Stimulated activated CD4-positive, alpha-beta T cell treated with anti-CD3 and anti-CD28 coated beads, Interleukin-12 subunit alpha, Interleukin-12 subunit beta, amount 100 ng/mL, for 48 hours (primary cell): ENCODE measurements around the gene LCAT.

Source experiments
- DNase-seq, 3 donors: peaks; one replicate each; pipeline ENCODE4 v3.0.0-alpha.2; 2020; ENCODE audit warnings: low read depth in 2 of 3, low spot score in 1 of 3

The LCAT gene

DNA sequence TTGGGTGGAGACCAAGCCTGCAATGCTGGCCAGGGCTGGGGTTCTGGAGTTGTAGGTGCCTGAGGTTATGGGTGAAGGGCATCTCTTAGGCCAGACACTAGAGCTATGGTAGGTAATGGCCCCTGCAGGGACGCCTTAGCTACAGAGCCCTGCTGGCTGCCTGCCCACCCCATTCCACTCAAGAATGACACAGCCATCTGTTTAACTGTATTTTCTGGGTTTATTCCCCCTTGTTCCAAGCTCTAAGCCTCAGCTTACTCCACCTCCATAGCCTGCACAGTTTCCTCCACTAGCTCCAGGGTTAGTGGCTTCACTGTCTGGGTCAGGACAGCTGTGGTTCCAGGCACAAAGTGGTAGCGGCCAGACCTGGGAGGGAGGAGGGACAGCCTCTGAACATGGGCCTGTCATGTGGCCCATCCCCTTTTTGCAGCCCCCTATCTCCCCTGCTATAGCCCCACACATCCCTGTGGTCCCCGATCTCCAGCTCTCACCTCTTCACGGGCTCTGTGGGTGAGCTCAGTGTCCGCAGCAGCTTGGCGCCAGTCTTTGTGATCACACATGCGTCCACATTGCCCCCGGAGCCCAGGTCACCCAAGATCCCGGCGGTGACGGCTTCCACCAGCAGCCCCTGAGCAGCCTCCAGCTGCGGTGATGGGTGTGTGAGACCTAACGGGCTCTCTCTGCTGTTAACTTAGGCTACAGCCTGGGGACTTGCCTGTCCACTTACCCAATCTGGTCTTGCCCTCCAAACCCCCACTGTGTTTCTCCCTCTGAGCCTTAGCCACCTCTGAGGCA lies 9.4 kb downstream of the LCAT start:
- no peak for DNase-seq

DNA sequence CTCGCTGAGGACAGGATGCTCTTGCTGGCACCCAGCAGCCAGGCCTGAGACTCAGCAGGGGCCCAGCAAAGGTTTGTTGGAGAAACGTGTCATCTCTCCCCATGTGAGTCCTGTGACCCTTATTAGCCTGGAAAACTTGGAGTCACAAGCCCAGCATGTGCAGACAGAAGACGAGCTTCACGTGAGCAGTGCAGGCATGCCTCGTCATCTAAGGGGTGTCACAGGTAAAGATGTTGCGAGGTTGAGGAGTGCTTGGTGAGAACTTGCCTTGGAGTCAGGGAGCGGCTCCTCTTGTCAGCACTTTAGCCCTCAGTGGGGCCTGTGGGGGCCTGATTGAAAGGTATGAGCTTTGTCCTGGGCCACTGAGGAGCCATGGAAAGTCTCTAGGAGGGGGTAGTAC lies 10.1 kb downstream of the LCAT start:
- no peak for DNase-seq

DNA sequence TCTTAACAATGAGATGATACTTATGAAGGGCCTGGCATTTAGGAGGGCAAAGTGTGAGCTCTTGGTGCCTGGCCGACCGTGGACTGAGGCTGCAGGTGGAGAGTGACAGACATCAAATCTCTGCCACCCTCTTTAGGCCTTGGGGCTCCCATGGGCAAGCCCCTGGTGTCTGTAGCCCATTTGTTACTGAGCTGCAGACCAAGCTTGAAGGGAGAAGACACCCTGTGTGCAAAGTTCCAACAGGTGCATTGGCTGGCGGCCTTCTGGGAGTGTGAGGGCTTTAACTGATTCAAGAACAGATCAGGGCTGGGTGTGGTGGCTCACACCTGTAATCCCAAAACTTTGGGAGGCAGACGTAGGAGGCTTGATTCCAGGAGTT lies 11.5 kb downstream of the LCAT start:
- DNase-seq, result no peak

DNA sequence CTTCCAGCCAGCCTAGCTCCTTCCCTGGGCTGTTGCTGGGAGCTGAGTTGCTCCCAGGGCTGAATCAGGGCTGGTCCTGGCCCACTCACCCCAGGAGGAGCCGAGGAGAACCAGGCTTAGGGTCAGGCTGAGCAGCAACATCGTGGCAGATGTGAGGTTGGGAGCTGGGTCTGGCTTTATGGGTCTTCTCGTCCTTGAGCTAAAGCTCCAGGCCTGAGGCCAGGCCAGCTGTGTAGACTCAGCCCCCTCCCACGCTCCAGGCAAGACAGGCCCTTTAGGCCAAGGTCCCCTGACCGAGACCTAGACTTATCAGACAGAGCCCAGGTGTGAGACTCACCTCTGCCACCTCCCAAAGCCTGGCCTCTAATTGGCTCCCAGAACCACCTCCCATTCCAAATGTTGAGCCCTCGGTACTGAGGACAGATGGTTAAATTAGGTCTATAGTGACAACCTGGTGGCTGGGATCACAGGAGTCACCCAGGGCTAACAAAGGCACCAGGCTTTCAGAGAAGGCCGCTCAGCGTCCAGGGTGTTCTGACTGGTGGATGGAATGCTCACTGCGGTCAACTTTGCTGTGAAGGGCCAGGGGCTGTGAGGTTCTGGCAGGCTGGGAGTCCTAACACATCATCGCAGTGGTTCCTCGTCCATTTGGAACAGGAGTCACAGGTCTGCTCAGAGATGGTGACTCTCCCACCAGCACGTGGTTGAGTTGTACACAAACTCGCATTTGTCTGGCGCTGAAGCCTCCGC lies 12.0 kb downstream of the LCAT start, which contains the start of gene CTRL:
TSS of gene CTRL (minus strand) at position 151 of the 750 bp plus-strand sequence. CDS start at position 141, 10 bp downstream.
- DNase-seq, result no peak

DNA sequence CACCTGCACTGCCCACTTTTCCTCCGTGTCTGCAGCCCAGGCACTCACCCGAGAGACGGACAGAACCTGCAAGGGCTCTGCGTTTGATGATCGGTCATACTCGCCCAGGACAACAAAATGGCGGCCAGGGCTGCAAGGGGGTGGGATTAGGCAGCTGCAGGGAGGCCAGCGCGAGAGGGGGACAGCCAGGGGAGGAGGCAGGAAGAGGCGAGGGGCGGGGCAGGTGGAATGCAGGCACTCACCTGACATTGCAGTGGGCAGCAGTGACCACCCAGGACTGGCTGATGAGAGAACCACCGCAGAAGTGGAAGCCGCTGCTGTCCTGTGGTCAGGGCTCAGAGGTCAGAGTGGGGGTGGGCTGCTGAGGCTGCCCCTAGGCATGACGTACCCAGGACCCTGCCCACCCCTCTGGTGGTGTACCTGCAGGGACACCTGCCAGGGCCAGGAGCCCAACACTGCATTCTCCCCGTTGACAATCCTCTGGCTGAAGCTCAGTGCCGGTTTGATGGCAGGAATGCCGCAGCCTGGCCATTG lies 13.2 kb downstream of the LCAT start:
- DNase-seq, result no peak

DNA sequence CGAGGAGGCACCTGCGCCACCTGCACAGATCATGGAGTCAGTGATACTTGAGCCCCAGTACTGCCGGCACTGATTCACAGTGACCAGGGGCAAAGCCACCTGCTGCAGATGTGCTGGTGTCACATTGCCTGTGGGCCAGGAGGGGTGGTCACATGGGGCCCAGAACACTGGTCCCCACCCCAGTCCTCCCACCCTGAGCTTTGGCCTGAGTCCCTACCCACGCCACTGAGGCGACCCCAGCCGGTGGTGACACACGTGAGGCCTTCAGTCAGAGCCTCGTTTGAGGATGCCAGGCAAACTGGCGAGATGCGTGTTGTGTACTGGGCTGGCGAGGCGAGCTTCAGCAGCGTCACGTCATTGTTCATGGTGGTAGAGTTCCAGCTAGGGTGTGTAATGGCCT lies 13.7 kb downstream of the LCAT start:
- DNase-seq, result no peak

DNA sequence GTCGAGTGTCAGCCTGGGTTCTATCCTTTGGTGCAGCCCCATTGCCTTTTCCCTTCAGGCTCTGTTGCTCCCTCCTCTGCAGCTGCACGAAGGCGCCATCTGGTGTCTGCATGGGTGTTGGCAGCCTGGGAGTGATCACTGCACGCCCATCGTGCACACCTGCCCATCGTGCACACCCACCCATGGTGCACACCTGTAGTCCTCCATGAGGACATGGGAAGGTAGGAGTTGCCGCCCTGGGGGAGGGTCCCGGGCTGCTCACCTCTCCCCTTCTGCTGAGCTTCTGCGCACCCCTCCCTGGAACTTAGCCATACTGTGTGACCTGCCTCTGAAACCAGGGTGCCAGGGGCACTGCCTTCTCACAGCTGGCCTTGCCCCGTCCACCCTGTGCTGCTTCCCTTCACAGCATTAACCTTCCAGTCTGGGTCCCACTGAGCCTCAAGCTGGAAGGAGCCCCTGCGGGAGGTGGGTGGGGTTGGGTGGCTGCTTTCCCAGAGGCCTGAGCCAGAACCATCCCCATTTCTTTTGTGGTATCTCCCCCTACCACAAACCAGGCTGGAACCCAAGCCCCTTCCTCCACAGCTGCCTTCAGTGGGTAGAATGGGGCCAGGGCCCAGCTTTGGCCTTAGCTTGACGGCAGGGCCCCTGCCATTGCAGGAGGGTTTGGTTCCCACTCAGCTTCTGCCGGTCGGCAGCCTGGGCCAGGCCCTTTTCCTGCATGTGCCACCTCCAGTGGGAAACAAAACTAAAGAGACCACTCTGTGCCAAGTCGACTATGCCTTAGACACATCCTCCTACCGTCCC lies 15.2 kb downstream of the LCAT start:
- DNase-seq, result peak; percentile 58 to 80 (median 70)

DNA sequence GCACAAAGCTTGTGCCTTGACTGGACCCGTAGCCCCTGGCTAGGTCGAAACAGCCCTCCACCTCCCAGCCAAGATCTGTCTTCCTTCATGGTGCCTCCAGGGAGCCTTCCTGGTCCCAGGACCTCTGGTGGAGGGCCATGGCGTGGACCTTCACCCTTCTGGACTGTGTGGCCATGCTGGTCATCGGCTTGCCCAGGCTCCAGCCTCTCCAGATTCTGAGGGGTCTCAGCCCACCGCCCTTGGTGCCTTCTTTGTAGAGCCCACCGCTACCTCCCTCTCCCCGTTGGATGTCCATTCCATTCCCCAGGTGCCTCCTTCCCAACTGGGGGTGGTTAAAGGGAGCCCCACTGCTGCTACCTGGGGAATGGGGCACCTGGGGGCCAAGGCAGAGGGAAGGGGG lies 15.8 kb downstream of the LCAT start:
- DNase-seq, result no peak

DNA sequence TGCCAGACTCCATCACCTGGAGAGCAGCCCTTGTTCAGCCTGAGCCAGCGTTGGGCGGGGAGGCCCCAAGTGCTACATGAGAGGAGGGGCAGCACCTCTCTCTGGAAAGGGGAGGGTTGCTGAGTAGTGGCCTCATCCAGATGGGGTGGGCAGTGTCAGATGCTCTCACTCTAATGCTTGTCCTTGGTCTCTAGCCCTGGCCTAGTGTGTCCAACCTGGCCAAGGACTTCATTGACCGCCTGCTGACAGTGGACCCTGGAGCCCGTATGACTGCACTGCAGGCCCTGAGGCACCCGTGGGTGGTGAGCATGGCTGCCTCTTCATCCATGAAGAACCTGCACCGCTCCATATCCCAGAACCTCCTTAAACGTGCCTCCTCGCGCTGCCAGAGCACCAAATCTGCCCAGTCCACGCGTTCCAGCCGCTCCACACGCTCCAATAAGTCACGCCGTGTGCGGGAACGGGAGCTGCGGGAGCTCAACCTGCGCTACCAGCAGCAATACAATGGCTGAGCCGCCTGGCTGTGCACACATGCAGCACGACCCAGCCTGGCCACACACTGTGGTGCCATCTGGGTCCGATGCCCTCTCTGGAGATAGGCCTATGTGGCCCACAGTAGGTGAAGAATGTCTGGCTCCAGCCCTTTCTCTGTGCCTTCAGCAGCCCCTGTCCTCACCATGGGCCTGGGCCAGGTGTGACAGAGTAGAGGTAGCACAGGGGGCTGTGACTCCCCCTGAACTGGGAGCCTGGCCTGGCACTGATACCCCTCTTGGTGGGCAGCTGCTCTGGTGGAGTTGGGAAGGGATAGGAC lies 16.6 kb downstream of the LCAT start:
- no peak for DNase-seq

DNA sequence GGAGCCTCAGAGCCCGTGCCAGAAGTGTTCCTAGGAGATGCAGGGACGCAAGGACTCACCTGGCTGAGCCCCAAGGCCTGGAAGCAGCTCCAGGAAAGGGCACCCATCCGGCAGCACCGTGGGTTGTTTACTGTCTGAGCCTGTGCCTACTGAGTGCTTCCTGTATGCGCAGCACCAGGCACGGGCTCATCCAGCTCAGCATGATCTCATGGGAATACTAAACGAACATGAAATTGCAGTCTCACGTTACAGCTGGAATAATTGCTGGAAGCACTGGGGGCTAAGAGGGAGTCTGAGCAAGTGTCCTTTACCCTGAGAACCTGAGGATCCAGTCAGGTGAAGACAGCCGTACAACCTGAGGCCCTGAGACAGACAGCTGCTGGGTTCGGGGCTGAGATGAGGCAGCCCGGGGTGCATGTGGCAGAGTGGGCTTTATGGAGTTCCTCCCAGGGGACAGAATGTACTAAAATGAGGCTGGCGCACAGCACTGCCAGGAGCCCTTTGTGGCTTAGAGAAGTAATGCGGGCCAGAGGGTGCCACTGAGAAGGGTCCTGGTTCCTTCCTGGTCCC lies 17.7 kb downstream of the LCAT start:
- no peak for DNase-seq

DNA sequence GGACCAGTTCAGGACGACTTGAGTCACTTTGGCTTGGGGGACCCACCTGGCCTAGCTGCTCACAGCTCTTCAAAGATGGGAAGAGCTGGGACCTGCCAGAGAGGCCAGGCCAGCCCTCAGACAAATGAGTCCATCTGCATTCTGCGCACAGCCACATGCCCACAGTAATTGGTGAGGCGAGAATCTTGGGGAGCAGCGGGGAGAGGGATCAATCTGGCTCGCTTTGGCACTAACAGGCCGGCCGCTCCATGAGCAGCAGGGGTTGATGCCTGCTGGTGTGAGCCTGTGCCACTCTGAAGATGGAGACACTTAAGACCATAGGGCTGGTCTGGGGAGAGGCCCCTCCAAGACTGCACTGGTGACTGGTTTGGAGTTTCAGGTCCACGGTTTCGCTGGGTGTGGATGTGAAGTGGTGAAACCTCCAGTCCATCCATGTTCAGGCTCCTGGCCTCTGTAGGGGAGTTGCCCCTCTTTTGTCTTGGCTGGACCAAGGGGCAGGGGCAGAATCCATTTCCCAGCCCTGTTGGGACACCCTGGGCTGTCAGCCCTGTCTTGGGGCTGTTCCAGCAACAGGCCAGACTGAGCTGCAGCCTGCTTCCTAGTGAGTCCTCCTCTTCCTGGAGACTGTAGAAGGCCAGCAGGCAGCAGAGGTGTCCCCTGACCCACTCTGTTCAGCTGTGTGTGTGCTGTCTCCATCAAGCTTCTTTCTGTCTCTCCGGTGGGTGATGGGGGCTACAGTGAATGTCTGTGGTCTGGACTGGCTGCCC lies 19.6 kb downstream of the LCAT start:
- no peak for DNase-seq

DNA sequence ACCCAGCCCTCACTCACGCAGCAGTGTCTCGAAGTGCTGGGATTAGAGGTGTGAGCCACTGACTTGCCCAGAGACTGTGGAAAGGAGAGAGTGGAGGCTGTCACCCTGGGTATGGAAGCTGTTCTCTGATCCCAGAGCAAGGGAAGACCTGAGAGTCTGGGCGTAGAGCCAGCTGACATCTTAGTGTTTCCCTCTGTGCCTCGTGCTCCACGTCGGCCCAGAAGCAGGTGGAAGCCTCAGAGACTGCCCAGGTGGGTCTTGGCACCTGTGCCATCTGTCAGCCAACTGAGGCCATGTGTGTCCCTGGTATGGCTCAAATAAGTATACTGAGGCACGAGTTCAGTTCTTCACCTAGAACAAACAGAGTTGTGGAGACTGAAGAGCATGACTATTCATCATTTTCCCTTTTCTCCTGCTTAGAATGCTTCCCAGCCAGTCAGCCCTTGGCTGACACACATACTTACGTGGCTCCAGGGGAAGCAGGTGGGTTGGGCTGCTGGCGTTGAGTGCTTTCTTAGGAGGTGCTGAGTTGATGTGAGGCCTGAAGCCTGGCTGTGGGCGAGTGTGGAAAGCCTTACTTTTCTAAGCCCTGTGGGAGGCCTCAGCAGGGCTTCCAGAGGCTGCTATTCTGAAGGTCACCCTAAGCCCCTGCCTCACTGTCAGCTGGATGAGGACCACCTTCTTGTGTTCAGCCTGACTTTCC lies 20.4 kb downstream of the LCAT start:
- no peak for DNase-seq

DNA sequence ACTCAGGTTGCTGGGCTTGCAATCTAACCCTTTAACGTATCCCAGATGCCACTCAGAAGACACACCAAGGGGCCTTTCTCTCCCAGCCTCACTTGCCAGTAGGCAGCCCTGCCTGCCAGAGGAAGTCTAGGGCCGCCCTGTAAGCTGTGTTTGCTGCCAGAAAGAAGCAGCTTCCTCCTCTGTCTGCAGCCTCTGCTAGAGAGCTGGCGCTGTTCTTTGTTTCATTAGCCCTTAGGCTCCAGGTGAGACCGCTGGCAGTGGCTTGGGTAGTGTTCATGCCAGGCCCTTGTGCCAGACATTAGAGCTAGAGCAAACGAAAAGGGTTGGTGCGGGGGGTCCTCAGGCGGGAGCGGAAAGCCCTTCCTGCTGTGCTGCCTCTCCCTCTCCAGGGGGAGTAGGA lies 21.2 kb downstream of the LCAT start:
- no peak for DNase-seq

DNA sequence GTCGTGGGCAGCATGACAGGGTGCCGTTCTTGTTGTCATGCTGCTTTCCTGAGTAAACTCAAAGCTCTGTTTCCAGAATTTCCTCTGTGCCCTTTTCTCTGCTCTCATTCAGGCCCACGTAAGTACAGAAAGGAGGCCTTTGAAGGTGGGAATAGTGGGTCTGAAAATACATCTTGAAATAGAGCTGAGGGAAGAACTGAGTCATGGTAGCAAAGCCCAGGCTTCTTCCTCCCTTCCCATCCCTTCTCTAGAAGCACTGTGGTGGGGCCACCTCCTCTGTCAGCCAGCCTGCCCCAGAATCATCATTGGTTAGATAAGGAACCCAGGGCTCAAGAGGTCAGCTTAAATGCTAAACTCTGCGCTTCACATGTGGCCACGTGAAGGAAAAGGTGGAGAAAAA lies 21.7 kb downstream of the LCAT start:
- DNase-seq, result no peak

DNA sequence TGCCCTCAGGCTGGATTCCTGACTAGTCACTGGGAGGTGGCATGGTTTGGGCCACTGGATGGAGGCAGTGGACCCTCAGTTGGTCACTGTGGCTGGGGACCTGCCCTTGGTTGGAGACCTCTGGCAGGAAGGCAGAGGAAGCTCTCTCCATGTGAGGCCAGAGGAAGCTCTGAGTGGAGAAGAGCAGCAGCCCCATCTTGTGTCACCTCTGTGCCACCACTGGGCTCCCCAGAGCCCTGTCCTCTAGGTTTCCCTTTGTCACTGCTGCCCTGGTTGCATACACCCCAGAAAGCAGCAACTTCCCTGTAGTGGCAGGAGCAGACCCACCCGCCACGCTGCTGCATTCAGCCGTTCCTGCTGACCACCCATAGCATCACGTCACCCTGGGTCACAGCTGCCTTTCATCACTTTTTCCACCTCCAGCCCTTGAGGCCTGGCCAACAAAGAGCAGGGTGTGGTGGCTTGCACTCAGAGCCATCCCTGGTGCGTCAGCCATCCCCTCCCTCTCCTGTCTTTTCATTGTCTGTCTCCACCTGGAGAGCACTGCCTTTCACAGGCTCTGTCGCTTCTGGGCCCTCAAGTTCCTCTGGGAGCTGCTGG lies 24.2 kb downstream of the LCAT start:
- no peak for DNase-seq

DNA sequence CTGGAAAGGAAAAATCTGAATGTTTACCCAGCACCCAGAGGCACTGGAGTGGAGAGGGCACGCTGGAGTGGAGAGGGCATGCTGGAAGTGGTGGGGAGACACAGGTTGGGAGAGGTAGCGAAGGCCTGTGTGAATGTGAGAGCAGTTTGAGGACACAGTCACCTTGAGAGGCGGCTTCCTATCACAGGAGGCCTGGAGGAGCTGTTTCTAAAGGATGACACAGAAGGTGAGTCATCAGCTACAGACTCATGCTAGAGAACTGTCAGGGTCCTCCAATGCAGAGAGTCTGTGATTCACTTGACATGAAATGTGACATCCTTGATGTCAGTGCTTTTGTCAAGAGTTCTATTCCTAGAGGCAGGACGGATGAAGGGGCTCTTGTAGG lies 26.1 kb downstream of the LCAT start:
- peak; percentile 40 to 55 (median 50) for DNase-seq

DNA sequence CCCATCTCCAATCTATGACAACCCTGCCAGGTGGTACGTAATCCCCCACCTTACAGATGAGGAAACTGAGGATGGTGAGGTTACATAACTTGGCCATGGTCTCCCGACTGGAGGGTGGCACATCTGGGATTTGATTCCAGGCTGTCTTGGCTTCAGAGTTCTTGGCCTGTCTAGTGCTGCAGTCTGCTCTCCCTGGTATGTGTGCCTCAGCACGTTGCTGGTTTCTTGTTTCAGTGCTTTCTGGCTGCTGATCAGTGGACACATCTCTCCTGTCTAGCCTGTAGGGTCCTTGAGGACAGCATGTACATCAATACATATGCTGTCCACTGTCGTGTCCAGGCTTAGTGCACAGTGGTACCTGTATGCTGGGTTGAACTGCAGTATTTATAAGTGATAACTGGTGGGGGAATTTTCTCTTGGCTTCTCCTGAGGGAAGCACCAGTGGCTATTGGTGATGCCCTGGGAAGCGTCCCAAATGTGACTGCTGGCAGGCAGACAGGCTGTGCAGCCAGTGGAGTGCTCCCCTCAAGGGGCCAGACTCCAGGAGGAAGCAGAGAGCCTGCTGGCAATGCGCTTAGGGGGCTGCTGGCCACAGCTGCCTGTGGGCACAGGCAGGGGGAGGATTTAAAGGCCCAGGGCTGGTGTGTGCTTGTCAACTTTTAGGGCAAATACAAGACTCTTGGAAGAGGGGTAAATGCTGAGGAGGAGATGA lies 26.6 kb downstream of the LCAT start:
- DNase-seq, result no peak
